Activated T-helper 1 cell treated with anti-CD3 and anti-CD28 coated beads, Interleukin-2, amount 50 U/mL, for 16 hours (primary cell): Measurements from ENCODE around the gene DSTN.

Experiments
- DNase-seq, 2 donors: peaks; one replicate each; pipeline ENCODE4 v3.0.0-alpha.2; 2020; ENCODE audit warnings: low read depth in 1 of 2, low spot score in 1 of 2

DSTN gene

GRCh38 chr20:17545127-17545526 is 24.7 kb upstream of the DSTN start:
- DNase-seq: no peak

- DNase-seq: no peak
Observed at GRCh38 chr20:17549131-17549530, 20.7 kb upstream of the DSTN start.

GRCh38 chr20:17555106-17555505 is 14.8 kb upstream of the DSTN start:
- no peak for DNase-seq

GRCh38 chr20:17556837-17557674 is 12.8 kb upstream of the DSTN start:
- no peak for DNase-seq

- DNase-seq: no peak
Observed at GRCh38 chr20:17557675-17558006, 12.2 kb upstream of the DSTN start.

GRCh38 chr20:17558154-17558940 is 11.5 kb upstream of the DSTN start:
- no peak for DNase-seq

- DNase-seq: no peak
Observed at GRCh38 chr20:17558941-17559304, 11.0 kb upstream of the DSTN start.

- no peak for DNase-seq
Observed at GRCh38 chr20:17559338-17559737, 10.5 kb upstream of the DSTN start.

- DNase-seq: no peak
Observed at GRCh38 chr20:17560344-17561074, 9.4 kb upstream of the DSTN start.

- DNase-seq: no peak
Observed at GRCh38 chr20:17562804-17563305, 7.0 kb upstream of the DSTN start.

GRCh38 chr20:17565169-17565845 is 4.6 kb upstream of the DSTN start:
- DNase-seq: no peak

GRCh38 chr20:17566345-17566744 is 3.5 kb upstream of the DSTN start:
- no peak for DNase-seq

GRCh38 chr20:17568045-17568788 is 1.7 kb upstream of the DSTN start:
- no peak for DNase-seq

GRCh38 chr20:17568972-17569521 is 828 bp upstream of the DSTN start:
- no peak for DNase-seq

GRCh38 chr20:17570347-17571152 is 675 bp downstream of the DSTN start:
- DNase-seq: peak in 1 of 2 donors; percentile 12

GRCh38 chr20:17571153-17571527 is 1.3 kb downstream of the DSTN start:
- DNase-seq: no peak

GRCh38 chr20:17572034-17572638 is 2.3 kb downstream of the DSTN start:
- no peak for DNase-seq

GRCh38 chr20:17573463-17573862 is 3.6 kb downstream of the DSTN start:
- no peak for DNase-seq

GRCh38 chr20:17576215-17576614 is 6.3 kb downstream of the DSTN start:
- DNase-seq: no peak
